ENCODE results near the gene FKBP7. TPM values are rescaled to one million over a fixed set of nuclear protein-coding genes. Genes with fewer than 3 reads are reported as not detected.
"Not testable (repeated sequence)": the region's sequence is repeated elsewhere in the genome, so short reads cannot be mapped to it uniquely, and the experiment has no call there.

Gene FKBP7
- total RNA-seq, 1 experiment from 2014 or later = 18.4 TPM

GRCh38 chr2:178425255-178425827 is 53.1 kb downstream of the FKBP7 start:
- POLR2A ChIA-PET (ENCODE audit: low non-redundant PET) = no interaction called here
- intact Hi-C loops (cut with micrococcal nuclease; ENCODE audit: unreplicated experiment) = no loop called here
- TF ChIP-seq EZH2 (IDR thresholded peaks at IDR 0.05; ENCODE audit: borderline replicate concordance, low read depth, low read length, poor library complexity, severe bottlenecking) (no peak), CTCF (conservative IDR thresholded peaks at IDR 0.05; ENCODE audit: low read depth, low read length) (no peak)

DNA sequence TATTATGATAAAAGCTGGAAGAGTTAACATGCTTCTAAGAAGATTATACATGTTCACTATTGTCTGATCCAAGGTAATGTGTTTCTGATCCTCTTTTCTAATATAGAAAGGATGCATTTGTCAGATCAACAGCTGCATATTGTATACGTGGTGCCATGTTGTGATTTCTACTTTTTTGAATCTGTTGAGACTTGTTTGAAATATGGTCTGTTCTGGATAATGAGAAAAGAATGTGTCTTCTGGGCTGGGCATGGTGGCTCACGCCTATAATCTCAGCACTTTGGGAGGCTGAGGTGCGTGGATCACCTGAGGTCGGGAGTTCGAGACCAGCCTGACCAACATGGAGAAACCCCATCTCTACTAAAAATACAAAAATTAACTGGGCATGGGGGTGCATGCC is 54.7 kb downstream of the FKBP7 start:
- H3K9me3 ChIP-seq (ENCODE audit: low read depth, low read length, poor library complexity, severe bottlenecking); POLR2A ChIA-PET (ENCODE audit: low non-redundant PET); H3K36me3 ChIP-seq (ENCODE audit: insufficient read depth, low read length, poor library complexity, severe bottlenecking); H3K27me3 ChIP-seq (replicated peaks; ENCODE audit: insufficient read depth, low read depth, low read length, poor library complexity); BruUV-seq (replicated peaks); H3K4me3 ChIP-seq (ENCODE audit: low read depth, low read length, poor library complexity, severe bottlenecking); H3K27ac ChIP-seq (ENCODE audit: low read depth, low read length, poor library complexity, severe bottlenecking); DNase-seq (ENCODE audit: low spot score); CTCF ChIA-PET; intact Hi-C loops (cut with micrococcal nuclease; ENCODE audit: unreplicated experiment): not testable (repeated sequence)
- peaks cover 15% of the 10 kb centered on the region for H3K4me1 ChIP-seq (ENCODE audit: insufficient read depth, low read length, poor library complexity, severe bottlenecking)

More at GRCh38 chr2:178425255-178425827, 53.1 kb downstream of the FKBP7 start:
- CTCF ChIA-PET = no interaction called here
- DNase-seq (ENCODE audit: low spot score) = no peak
- Histone ChIP-seq H3K4me1 (ENCODE audit: insufficient read depth, low read length, poor library complexity, severe bottlenecking) (peaks cover 4% of the 10 kb centered on the region), H3K27ac (ENCODE audit: low read depth, low read length, poor library complexity, severe bottlenecking) (no peak overlapping the region), H3K27me3 (replicated peaks; ENCODE audit: insufficient read depth, low read depth, low read length, poor library complexity) (no peaks in the 10 kb centered on the region), H3K4me3 (ENCODE audit: low read depth, low read length, poor library complexity, severe bottlenecking) (no peak overlapping the region), H3K36me3 (ENCODE audit: insufficient read depth, low read length, poor library complexity, severe bottlenecking) (peaks cover 16% of the 10 kb centered on the region), H3K9me3 (ENCODE audit: low read depth, low read length, poor library complexity, severe bottlenecking) (no peaks in the 10 kb centered on the region)
- no TSS peak for BruUV-seq (replicated peaks)

DNA sequence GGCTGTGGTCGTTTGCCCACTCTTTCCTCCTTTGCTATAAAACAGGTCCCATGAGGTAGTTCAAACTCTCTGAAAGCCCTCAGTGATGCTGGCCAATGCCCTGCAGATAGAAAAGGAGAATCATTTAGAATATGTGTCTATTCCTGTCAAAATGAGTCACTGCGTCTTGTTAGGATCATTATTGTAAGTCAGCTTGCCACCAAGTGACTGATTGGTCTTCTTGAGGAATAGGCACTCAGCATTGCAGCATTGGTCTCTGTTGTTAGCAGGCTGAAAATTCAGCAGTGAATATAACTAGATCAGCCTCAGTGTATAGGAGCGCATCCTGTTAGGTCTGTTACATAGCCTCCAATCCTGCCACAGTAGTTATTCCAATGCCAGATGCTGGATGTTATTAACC is 56.3 kb downstream of the FKBP7 start:
- no peak overlapping the region for H3K4me3 ChIP-seq (ENCODE audit: low read depth, low read length, poor library complexity, severe bottlenecking)
- BruUV-seq (replicated peaks) = no TSS peak
- intact Hi-C loops (cut with micrococcal nuclease; ENCODE audit: unreplicated experiment) = no loop called here
- TF ChIP-seq CTCF (conservative IDR thresholded peaks at IDR 0.05; ENCODE audit: low read depth, low read length) = no peak
- no peak for TF ChIP-seq EZH2 (IDR thresholded peaks at IDR 0.05; ENCODE audit: borderline replicate concordance, low read depth, low read length, poor library complexity, severe bottlenecking)
- ChIA-PET CTCF (no interaction called here), POLR2A (ENCODE audit: low non-redundant PET) (no interaction called here)
- no peaks in the 10 kb centered on the region for H3K27me3 ChIP-seq (replicated peaks; ENCODE audit: insufficient read depth, low read depth, low read length, poor library complexity)
- H3K27ac ChIP-seq (ENCODE audit: low read depth, low read length, poor library complexity, severe bottlenecking) = no peak overlapping the region
- H3K4me1 ChIP-seq (ENCODE audit: insufficient read depth, low read length, poor library complexity, severe bottlenecking) = peaks cover 15% of the 10 kb centered on the region
- H3K36me3 ChIP-seq (ENCODE audit: insufficient read depth, low read length, poor library complexity, severe bottlenecking) = peaks cover under 1% of the 10 kb centered on the region
- no peaks in the 10 kb centered on the region for H3K9me3 ChIP-seq (ENCODE audit: low read depth, low read length, poor library complexity, severe bottlenecking)
- DNase-seq (ENCODE audit: low spot score) = no peak

DNA sequence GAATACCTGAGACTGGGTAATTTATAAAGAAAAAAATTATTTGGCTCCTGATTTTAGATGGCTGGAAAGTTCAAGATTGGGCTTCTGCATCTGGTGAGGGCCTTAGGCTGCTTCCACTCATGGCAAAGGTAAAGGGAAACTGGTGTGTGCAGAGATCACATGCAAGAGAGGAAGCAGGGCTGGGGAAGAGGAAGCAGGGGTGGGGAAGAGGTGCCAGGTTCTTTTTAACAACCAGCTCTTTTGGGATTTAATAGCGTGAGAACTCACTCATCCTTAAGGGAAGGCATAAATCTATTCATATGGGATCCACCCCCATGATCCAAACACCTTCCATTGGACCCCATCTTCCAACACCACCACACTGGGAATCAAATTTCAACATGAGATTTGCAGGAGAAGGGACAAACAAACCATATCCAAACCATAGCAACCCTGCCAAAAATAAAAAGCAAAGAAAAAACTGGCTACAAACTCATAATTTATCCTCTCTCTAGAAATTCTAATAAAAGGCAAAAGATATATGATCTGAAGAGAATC is 57.9 kb downstream of the FKBP7 start:
- ChIA-PET CTCF (no interaction called here), POLR2A (ENCODE audit: low non-redundant PET) (no interaction called here)
- TF ChIP-seq EZH2 (IDR thresholded peaks at IDR 0.05; ENCODE audit: borderline replicate concordance, low read depth, low read length, poor library complexity, severe bottlenecking) (no peak), CTCF (conservative IDR thresholded peaks at IDR 0.05; ENCODE audit: low read depth, low read length) (no peak)
- no TSS peak for BruUV-seq (replicated peaks)
- DNase-seq (ENCODE audit: low spot score) = peak; percentile 9
- Histone ChIP-seq H3K36me3 (ENCODE audit: insufficient read depth, low read length, poor library complexity, severe bottlenecking) (no peaks in the 10 kb centered on the region), H3K27me3 (replicated peaks; ENCODE audit: insufficient read depth, low read depth, low read length, poor library complexity) (no peaks in the 10 kb centered on the region), H3K27ac (ENCODE audit: low read depth, low read length, poor library complexity, severe bottlenecking) (no peak overlapping the region), H3K4me3 (ENCODE audit: low read depth, low read length, poor library complexity, severe bottlenecking) (no peak overlapping the region), H3K9me3 (ENCODE audit: low read depth, low read length, poor library complexity, severe bottlenecking) (no peaks in the 10 kb centered on the region), H3K4me1 (ENCODE audit: insufficient read depth, low read length, poor library complexity, severe bottlenecking) (peaks cover 15% of the 10 kb centered on the region)
- intact Hi-C loops (cut with micrococcal nuclease; ENCODE audit: unreplicated experiment) = no loop called here

Measured in A673 (cell line).